SJCRH30 (cell line): ENCODE data around the gene EDAR. TPM values are rescaled to one million over a fixed set of nuclear protein-coding genes. Genes with fewer than 3 reads are reported as not detected.

ENCODE experiments used
- DNase-seq, 2 experiments: peaks; one replicate each; pipeline ENCODE4 v3.0.0-alpha.2; 2015 to 2020
- H3K27ac ChIP-seq: fragments of 250-450 bp; sonication (Bioruptor Pico); 2 replicates; pipeline ENCODE4 v1.5.1; 2020; ENCODE audit warnings: mild to moderate bottlenecking, moderate library complexity
- H3K27me3 ChIP-seq: fragments of 250-450 bp; sonication (Bioruptor Pico); 2 replicates; pipeline ENCODE4 v1.5.1; 2020; ENCODE audit warnings: mild to moderate bottlenecking, moderate library complexity
- H3K36me3 ChIP-seq: fragments of 250-450 bp; sonication (Bioruptor Pico); 2 replicates; pipeline ENCODE4 v1.5.1; 2020; ENCODE audit warnings: mild to moderate bottlenecking, moderate library complexity
- H3K4me1 ChIP-seq: fragments of 250-450 bp; sonication (Bioruptor Pico); 2 replicates; pipeline ENCODE4 v1.5.1; 2020; ENCODE audit warnings: mild to moderate bottlenecking, moderate library complexity
- H3K4me3 ChIP-seq: fragments of 250-450 bp; sonication (Bioruptor Pico); 2 replicates; pipeline ENCODE4 v1.5.1; 2020; ENCODE audit warnings: mild to moderate bottlenecking, moderate library complexity
- H3K9me3 ChIP-seq: fragments of 250-450 bp; sonication (Bioruptor Pico); replicated peaks from 2 replicates; pipeline ENCODE4 v1.5.1; 2020; ENCODE audit warnings: mild to moderate bottlenecking, moderate library complexity
- total RNA-seq: library from RNA; depleted of rRNA; stranded (reverse); fragments of >200 nt; shearing (Covaris generic); gene quantifications from 2 replicates; pipeline ENCODE4 v1.2.3, GENCODE V29; 2014; rRNA removed

EDAR gene
- 0.08 TPM in 1 of 2 replicates, not detected in the other for total RNA-seq

- H3K4me1 ChIP-seq: no peaks in the 10 kb centered on the region
- DNase-seq: peak; percentile 48 to 65
- H3K27me3 ChIP-seq: 0 out of 2 replicates have a peak, but pooled peaks cover 3% of the 10 kb centered on the region
Observed at GRCh38 chr2:108988796-108989713, at the start of gene EDAR. EDAR (minus strand) TSS chr2:108989220; CDS start chr2:108931014, 58,206 bp downstream.

GRCh38 chr2:109033171-109033570, 44.2 kb upstream of the EDAR start:
- Histone ChIP-seq H3K27me3 (no peaks in the 10 kb centered on the region), H3K36me3 (no peaks in the 10 kb centered on the region), H3K27ac (no peak overlapping the region), H3K9me3 (no peaks in the 10 kb centered on the region), H3K4me3 (no peak overlapping the region), H3K4me1 (no peaks in the 10 kb centered on the region)
- no peak for DNase-seq

More at GRCh38 chr2:108988796-108989713, at the start of gene EDAR:
- no peaks in the 10 kb centered on the region for H3K36me3 ChIP-seq
- H3K4me3 ChIP-seq: no peak within 1 kb of the TSS
- H3K27ac ChIP-seq: no peak within 1 kb of the TSS
- H3K9me3 ChIP-seq: no peaks in the 10 kb centered on the region

- H3K4me3 ChIP-seq: no peak overlapping the region
- H3K27ac ChIP-seq: no peak overlapping the region
- H3K4me1 ChIP-seq: no peaks in the 10 kb centered on the region
- no peaks in the 10 kb centered on the region for H3K27me3 ChIP-seq
- no peaks in the 10 kb centered on the region for H3K36me3 ChIP-seq
- no peak for DNase-seq
- no peaks in the 10 kb centered on the region for H3K9me3 ChIP-seq
Observed at GRCh38 chr2:109032229-109032820, 43.3 kb upstream of the EDAR start.

DNA sequence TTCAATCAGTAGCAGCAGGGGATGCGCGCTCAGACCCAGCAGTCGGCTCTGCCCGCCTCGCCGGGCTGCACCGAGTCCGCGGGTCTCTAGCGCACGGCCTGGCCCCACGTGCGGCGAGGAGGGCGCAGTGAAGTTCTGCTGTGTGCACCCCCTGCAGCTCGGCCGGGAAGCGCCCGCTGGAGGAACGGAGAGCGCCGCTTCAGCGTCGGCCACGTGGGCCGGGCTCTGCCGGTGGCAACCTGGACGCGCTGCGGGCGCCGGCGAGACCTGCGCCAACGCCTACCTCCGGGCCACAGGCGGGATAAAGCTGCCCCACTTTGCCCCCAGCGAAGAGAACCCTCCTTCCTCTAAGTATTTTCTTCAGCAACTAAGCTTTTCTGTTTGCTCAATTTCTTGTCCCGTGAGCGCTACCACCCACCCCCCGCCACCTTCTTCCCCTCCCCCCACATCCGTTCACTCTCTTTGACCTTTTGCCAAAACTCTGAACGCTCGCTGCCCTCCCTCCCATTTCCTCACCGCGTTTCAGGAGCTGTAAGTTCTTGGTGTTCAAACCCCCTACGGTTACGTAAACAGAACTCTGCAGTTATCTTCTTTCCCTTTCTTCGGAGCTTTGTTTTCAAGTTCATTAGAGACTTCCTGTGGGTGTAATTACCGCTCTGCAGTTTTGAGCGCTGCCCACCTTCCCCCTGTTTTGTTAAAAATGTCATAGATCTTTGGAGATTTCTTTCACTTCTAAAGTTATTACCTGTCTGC, 42.6 kb upstream of the EDAR start:
- no peak for DNase-seq
- no peak overlapping the region for H3K4me3 ChIP-seq
- no peaks in the 10 kb centered on the region for H3K27me3 ChIP-seq
- H3K9me3 ChIP-seq: no peaks in the 10 kb centered on the region
- no peak overlapping the region for H3K27ac ChIP-seq
- H3K36me3 ChIP-seq: no peaks in the 10 kb centered on the region
- no peaks in the 10 kb centered on the region for H3K4me1 ChIP-seq

- Histone ChIP-seq H3K36me3 (no peaks in the 10 kb centered on the region), H3K4me1 (no peaks in the 10 kb centered on the region), H3K4me3 (no peak overlapping the region), H3K27ac (no peak overlapping the region), H3K27me3 (no peaks in the 10 kb centered on the region), H3K9me3 (no peaks in the 10 kb centered on the region)
- DNase-seq: no peak
Observed at GRCh38 chr2:109030870-109031475, 42.0 kb upstream of the EDAR start.

GRCh38 chr2:109029490-109030201, 40.6 kb upstream of the EDAR start:
- Histone ChIP-seq H3K36me3 (no peaks in the 10 kb centered on the region), H3K27me3 (no peaks in the 10 kb centered on the region), H3K4me3 (no peak overlapping the region), H3K4me1 (no peaks in the 10 kb centered on the region), H3K27ac (no peak overlapping the region), H3K9me3 (no peaks in the 10 kb centered on the region)
- peak; percentile 21 to 60 for DNase-seq

DNA sequence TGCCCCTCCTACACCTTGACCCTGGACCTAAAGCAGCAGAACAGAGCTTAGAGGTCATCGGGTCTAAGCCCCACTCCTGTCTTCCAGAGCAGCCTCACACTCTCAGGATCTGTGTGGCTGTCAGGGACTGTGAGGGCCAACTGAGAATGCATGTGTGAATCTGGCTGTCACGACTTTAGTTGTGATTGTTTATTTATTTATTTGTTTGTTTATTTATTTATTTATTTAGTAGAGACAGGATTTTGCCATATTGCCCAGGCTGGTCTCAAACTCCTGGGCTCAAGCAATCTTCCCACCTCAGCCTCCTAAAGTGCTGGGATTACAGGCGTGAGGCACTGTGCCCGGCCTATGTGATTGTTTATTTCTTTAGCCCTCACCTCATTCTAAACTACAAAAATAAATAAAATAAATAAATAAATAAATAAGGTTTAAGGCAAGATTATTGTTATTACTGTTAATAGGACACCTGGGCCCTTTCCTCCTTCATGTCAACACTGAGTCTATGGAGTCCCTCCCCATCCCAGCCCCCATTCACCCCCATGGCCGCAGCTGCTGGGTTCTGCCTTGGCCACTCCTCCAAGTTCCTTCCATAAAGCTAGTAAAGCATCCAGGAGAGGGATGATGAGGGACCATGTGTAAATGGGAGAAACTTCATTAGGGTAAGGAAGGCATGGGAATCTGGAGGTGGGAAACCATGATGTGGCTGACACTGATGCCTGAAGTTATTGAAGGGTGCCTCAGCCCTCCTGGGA, 39.9 kb upstream of the EDAR start:
- H3K27me3 ChIP-seq: no peaks in the 10 kb centered on the region

DNA sequence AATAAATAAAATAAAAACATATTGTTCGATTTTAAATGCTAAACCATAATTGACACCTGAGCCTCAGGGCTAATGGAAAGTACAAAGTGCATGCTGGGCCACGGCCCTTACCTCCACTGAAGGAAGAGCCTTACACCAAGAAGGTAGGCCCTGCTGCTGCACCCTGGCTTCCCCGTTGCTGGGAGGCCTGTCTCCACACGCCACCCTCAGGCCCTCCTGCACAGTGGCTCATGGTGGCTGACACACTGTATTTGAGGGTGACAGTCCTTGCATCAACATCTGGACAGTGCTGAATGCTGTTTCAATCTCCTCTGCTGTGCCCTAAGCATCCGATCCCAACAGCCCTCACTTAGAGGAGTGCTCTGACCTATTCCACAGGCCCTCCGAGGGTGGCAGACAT, 39.3 kb upstream of the EDAR start:
- Histone ChIP-seq H3K27me3 (no peaks in the 10 kb centered on the region), H3K36me3 (no peaks in the 10 kb centered on the region), H3K9me3 (no peaks in the 10 kb centered on the region), H3K4me3 (no peak overlapping the region), H3K4me1 (no peaks in the 10 kb centered on the region), H3K27ac (no peak overlapping the region)
- no peak for DNase-seq

More for the DNA sequence above, 39.9 kb upstream of the EDAR start:
- Histone ChIP-seq H3K9me3 (no peaks in the 10 kb centered on the region), H3K4me3 (no peak overlapping the region), H3K4me1 (no peaks in the 10 kb centered on the region), H3K36me3 (no peaks in the 10 kb centered on the region), H3K27ac (no peak overlapping the region)
- DNase-seq: peak in 1 of 2 experiments; percentile 18

DNA sequence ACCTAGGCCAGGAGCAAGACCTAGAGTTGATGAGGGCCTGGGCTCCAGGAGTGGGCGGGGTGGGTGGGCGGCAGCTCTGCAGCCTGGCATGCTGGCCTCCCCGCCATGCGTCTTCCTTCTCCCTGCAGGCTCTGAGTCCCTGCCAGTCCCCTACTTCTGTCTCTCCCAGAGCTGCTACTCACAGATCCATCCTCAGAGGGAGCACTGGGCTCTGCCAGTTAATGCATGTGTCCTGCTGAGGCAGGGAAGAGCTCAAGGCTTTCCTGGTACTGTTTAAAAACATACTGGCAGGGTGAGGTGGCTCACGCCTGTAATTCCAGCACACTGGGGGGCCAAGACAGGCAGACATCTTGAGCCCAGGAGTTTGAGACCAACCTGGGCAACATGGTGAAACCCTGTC, 38.7 kb upstream of the EDAR start:
- Histone ChIP-seq H3K4me3 (no peak overlapping the region), H3K4me1 (no peaks in the 10 kb centered on the region), H3K27me3 (no peaks in the 10 kb centered on the region), H3K9me3 (no peaks in the 10 kb centered on the region), H3K36me3 (no peaks in the 10 kb centered on the region), H3K27ac (no peak overlapping the region)
- no peak for DNase-seq

- no peaks in the 10 kb centered on the region for H3K4me1 ChIP-seq
- no peak overlapping the region for H3K4me3 ChIP-seq
- no peak for DNase-seq
- H3K27me3 ChIP-seq: no peaks in the 10 kb centered on the region
- H3K27ac ChIP-seq: no peak overlapping the region
- H3K36me3 ChIP-seq: no peaks in the 10 kb centered on the region
- no peaks in the 10 kb centered on the region for H3K9me3 ChIP-seq
Observed at GRCh38 chr2:109024477-109024876, 35.5 kb upstream of the EDAR start.

DNA sequence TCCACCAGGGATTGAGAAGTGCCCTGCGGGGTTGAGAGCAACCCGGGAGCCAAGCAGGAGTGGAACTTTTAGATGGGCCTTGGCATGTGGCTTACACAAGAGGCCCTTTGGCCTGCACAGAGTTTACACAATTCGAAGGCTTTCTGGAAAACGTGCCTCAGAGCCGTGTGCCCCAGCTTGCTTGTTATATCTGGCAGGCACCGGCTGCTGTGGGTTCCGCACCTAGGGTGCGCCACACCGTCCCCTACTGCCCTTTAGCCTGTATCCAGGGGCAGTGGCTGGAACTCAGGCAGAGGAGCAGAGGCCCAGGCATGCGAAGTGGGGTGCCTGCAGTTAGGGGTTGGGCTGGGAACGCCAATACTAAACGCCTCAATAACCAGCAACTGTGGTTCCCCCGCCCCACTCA, 32.9 kb upstream of the EDAR start:
- H3K27ac ChIP-seq: no peak overlapping the region
- no peaks in the 10 kb centered on the region for H3K9me3 ChIP-seq
- H3K36me3 ChIP-seq: no peaks in the 10 kb centered on the region
- no peaks in the 10 kb centered on the region for H3K4me1 ChIP-seq
- DNase-seq: no peak
- H3K27me3 ChIP-seq: no peaks in the 10 kb centered on the region
- no peak overlapping the region for H3K4me3 ChIP-seq

DNA sequence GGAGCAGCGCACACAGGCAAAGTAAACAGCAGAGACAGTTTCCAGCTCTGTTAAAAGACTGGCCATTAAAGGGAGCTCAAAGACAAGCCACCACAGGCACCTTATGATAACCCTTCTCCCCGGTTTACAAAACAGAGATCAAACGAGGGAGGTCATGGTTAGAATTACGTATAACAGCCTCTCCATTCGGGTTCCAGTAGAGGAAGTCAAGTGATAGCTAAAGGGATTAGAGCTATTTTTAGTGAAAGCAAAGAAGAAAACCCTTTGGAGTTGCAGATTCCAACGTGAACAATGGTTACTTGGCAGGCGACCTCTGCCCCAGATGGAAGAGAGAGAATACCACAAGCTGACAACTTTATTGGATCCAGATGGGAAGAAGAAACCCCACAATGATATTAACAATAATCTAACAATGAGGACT, 31.2 kb upstream of the EDAR start:
- H3K27ac ChIP-seq: no peak overlapping the region
- DNase-seq: no peak
- H3K9me3 ChIP-seq: no peaks in the 10 kb centered on the region
- no peaks in the 10 kb centered on the region for H3K27me3 ChIP-seq
- no peak overlapping the region for H3K4me3 ChIP-seq
- no peaks in the 10 kb centered on the region for H3K36me3 ChIP-seq
- no peaks in the 10 kb centered on the region for H3K4me1 ChIP-seq

DNA sequence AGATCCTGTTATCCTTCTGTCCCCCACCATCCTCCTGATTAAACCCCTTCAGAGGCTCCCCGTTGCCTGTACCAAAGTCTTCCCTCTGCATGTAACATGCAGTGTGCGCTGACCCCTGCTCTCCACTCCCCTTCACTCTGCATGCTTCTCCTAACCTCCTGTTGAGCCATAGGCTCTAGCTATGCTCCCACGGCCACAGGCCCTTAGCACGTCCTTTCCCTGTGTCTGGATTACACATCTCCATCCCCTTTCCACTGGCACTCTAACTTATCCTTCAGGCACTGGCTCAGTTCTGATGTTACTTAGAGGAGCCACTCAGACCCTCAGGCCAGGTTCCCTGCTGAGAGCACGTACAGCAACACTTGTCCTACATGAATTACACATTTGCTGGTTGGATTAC, 29.4 kb upstream of the EDAR start:
- no peak for DNase-seq
- Histone ChIP-seq H3K4me3 (no peak overlapping the region), H3K9me3 (no peaks in the 10 kb centered on the region), H3K4me1 (no peaks in the 10 kb centered on the region), H3K36me3 (no peaks in the 10 kb centered on the region), H3K27me3 (no peaks in the 10 kb centered on the region), H3K27ac (no peak overlapping the region)
